T47D (cell line): Measurements from ENCODE around the gene ENOSF1.
"Not testable (repeated sequence)": the region's sequence is repeated elsewhere in the genome, so short reads cannot be mapped to it uniquely, and the experiment has no call there.

Experiments used
- DNase-seq, 2 experiments: peaks; one replicate each; pipeline versions ENCODE4 v3.0.0 to v3.0.0-alpha.2; 2011 to 2012; ENCODE audit warnings: low read depth in 1 of 2, low spot score in 1 of 2
- JUND ChIP-seq: IDR thresholded peaks from 2 replicates; pipeline ENCODE4 v1.6.1; 2012; ENCODE audit warnings: low read depth
- in situ Hi-C: cut with HindIII; loops from 2 replicates; pipeline ENCODE4 v1.10.0; 2016; ENCODE audit warnings: low sequenced_read_pairs, low pct_unique_long_range_greater_than_20kb

ENOSF1 gene

DNA sequence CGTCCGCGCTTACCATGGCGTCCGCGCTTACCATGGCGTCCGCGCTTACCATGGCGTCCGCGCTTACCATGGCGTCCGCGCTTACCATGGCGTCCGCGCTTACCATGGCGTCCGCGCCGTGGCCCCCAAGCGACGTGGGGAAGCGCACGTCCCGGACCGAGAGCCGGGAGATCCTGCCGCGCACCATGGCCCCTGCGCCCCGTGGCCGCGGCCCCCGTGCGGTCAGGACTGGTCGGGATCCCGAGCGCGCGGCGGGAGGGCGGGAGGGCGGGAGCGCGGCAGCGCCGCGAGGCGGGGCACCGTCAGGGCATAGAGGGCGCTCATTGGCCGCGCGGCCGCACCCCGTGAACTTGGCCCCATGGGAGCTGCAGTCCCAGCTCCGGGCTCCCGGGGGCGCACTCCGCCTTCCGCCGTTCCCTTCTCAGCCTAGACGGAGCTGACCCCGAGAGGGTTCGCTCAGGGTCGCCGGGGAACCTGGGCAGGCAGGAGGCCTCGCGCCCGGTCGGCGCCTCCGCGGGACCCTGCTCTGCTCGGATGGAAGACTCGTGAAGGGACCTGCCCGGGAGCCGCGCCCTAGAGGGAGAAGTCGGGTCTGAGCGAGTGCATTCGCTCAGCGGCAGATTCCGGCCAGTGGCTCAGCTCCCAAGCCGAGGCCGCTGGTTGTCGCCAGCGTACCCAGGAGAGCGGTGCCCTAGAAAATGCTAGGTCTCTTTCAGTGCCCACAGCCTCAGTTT, at the start of gene ENOSF1:
Gene ENOSF1, minus strand, starts transcription at position 230 of the 734 bp plus-strand sequence. Its CDS starts 43 bp downstream, at position 187.
- peak; percentile 89 to 91 for DNase-seq

GRCh38 chr18:759864-760263, 47.4 kb upstream of the ENOSF1 start:
- in situ Hi-C loops: not testable (repeated sequence)

More for the DNA sequence above, at the start of gene ENOSF1:
- no peak for TF ChIP-seq JUND
- in situ Hi-C loops: no loop called here

DNA sequence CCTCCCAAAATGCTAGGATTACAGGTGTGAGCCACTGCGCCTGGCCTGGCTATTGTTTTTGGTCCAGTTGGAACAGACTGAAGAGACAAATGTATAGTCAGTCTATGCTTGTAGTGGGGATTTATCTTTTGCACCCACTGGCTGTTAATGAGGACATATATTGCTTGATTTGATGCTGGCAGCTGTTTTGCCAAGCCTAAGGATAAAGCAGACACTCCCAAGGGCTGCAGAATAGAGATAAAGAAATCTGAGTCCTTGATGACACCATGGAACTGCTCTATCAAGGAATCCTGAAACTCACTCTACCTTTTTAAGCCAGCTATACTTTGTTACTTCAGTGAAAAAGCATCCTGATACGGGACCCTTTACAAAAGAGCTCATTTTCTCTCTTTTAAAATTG, 43.1 kb upstream of the ENOSF1 start:
- no peak for DNase-seq
- in situ Hi-C loops: no loop called here
- no peak for TF ChIP-seq JUND

More at GRCh38 chr18:759864-760263, 47.4 kb upstream of the ENOSF1 start:
- DNase-seq: not testable (repeated sequence)

- DNase-seq: no peak
- in situ Hi-C loops: no loop called here
- no peak for TF ChIP-seq JUND
These were observed 42.2 kb upstream of the ENOSF1 start for GRCh38 chr18:754656-755055.

DNA sequence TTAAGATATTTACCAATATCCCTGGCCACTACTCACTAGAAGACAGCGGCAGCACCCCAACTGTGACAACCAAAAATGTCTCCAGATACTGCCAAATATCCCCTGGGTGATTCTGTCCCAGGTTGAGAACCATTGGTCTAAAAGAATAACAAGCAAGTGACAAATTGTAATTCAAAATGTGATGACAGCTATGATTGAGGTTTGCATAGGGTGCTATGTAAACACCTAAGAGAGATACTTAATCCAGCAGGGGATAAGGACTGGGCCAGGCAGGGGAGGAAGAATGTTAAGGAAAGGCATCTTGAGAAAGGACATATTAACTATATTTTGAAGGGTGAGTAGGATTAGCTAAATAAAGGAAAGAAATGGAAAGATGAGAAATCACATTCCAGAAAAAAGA, 38.0 kb upstream of the ENOSF1 start:
- in situ Hi-C loops: no loop called here
- no peak for TF ChIP-seq JUND

DNA sequence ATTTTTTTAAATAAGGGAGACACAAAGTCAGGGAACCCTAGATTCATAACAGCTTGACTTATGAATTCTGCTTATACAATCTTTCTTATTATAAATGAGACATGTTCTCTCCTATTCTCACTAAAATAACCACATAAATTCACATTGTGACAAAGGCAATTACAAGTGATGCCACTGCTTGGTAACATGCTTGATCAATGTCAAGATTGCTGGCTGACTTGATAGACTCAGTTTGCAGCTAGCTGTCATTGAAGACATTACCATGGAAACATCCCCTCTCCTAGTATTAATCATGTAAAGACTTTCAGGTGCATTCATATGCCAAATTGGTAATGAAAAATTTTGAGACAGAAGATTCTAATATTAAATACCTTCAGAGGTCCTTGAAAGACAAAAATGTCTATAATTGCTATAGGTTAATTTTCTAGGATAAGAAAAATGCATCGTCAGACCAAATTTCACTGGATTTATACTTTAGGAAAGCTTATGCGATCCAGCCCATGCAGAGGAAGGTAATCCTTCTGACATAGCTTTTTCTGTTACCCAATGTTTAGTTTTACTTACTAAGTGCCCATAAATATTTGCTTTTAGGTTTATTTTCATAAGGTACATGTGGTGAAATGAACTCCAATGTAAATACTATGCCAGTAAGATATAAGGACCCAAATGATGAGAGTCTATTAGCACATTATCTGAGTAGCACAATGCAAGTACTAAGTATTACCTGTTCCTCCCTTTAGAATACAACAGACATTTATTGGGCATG, 32.6 kb upstream of the ENOSF1 start:
- in situ Hi-C loops: no loop called here
- DNase-seq: no peak
- TF ChIP-seq JUND: no peak

More for the DNA sequence above, 38.0 kb upstream of the ENOSF1 start:
- no peak for DNase-seq

DNA sequence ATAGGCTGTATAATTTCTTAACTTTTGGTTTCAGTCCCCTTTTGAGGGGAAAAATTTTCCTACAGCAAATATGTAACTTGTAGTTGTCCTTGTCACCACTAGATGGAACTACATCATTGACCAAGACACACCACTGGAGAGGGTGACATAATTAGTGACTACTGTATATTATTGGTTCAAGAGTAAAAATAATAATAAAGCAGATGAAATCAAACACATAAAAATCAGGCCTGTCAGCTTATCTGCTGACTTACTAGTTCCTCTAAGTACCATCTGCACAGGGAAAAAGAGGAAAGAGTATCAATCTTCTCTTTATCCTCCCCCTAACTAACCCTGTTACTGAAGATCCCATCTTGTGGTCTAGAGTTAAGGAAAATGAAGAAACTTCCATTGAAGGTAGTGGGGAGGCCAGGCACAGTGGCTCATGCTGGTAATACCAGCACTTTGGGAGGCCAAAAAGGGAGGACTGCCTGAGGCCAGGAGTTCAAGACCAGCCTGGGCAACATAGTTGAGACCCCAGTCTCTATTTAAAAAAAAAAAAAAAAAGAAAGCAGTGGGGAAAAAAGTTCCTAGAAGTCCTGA, 29.6 kb upstream of the ENOSF1 start:
- in situ Hi-C loops: no loop called here
- no peak for TF ChIP-seq JUND
- DNase-seq: peak; percentile 23 to 53

DNA sequence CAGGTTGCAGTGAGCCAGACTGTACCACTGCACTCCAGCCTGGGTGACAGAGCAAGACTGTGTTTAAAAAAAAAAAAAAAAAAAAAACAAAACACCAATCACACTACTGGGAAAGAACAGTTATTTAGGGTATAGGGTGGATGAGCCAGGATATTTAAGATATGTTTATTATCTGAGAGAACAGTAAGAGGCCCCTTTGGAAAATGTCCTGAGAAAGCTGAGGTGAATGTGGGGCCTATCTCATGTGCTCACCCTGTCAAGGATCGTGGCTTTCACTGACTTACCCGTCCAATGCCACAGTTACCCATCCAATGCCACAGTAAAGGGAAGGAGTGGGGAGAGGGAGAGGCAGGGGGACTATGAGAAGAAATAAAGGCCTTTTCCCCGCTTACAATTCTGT, 19.9 kb upstream of the ENOSF1 start:
- no peak for TF ChIP-seq JUND
- in situ Hi-C loops: no loop called here

DNA sequence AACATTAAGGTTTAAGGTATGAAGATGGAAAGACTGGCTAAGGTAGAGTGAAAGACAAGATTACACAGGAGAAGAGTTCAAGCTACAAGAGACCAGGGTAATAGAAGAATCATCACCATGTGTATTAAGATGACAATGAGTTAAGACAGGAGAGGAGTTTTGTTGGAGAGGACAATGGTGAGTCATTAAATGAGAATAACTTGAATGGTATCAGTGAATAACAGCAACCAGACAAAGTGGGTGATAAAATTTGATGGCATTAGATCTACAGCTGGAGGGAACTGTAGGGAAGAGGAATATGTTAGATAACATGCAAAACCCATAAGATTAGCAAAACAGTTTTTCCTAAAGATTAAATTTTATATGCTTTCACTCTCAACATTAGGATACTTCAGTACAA, 18.8 kb upstream of the ENOSF1 start:
- DNase-seq: no peak
- TF ChIP-seq JUND: no peak
- in situ Hi-C loops: no loop called here

More for the DNA sequence above, 19.9 kb upstream of the ENOSF1 start:
- DNase-seq: no peak

DNA sequence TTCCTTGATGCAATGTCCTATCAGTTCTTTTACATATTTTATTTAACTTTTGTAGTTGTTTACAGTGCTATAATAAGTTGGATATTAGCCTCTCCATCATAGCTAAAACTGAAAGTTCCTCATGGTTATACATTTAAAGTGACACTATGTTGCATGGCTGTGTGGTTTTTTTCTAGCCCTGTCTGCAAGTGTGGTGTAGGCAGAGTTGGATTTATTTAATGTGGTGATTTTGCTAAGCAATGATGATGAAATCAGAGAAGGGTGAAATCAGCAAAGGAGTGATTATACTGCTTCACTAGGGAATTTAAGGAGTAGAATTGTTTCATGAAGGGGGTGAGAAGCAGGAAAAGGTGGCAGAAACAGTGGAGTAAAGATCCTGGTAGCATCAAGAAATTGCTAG, 18.3 kb upstream of the ENOSF1 start:
- TF ChIP-seq JUND: no peak
- in situ Hi-C loops: no loop called here
- DNase-seq: no peak

DNA sequence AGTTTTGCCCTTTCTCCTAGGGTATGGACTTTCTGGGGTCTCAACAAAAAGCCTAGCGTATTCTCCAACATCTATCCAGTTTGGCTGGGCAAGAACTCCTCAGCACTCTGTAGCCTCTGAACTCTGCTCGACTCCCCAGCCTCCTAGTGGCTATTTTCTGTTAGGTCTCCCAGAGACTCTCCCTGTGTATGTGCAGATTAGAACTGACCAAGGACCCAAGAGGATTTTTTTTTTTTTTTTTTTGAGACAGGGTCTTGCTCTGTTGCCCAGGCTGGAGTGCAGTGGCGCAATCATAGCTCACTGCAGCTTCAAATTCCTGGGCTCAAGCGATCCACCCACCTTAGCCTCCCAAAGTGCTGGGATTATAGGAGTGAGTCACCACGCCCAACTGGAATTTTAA, 17.7 kb upstream of the ENOSF1 start:
- in situ Hi-C loops: not testable (repeated sequence)
- DNase-seq: peak; percentile 9 to 41

- in situ Hi-C loops: no loop called here
- no peak for TF ChIP-seq JUND
- DNase-seq: no peak
These were observed 13.2 kb upstream of the ENOSF1 start for GRCh38 chr18:725646-726045.

GRCh38 chr18:723541-724080, 11.2 kb upstream of the ENOSF1 start:
- in situ Hi-C loops: no loop called here
- no peak for TF ChIP-seq JUND

More at GRCh38 chr18:723541-724080, 11.2 kb upstream of the ENOSF1 start:
- DNase-seq: no peak
